ENCODE measurements around the gene NUDT21. TPM values are rescaled to one million over a fixed set of nuclear protein-coding genes. Genes with fewer than 3 reads are reported as not detected.
"Not testable (repeated sequence)": the region's sequence is repeated elsewhere in the genome, so short reads cannot be mapped to it uniquely, and the experiment has no call there.

The NUDT21 gene
- polyA plus RNA-seq, 1 of the 3 experiments (the other 2 are of a cell fraction) = 42.2 TPM

GRCh38 chr16:56399047-56399446, 52.1 kb downstream of the NUDT21 start:
- H3K27me3 ChIP-seq (ENCODE audit: insufficient read depth) = no peaks in the 10 kb centered on the region
- no peaks in the 10 kb centered on the region for H4K20me1 ChIP-seq (ENCODE audit: insufficient read depth)
- peaks cover 37 to 51% of the 10 kb centered on the region in 2 experiments for H3K36me3 ChIP-seq (replicated peaks in 1 of 2; ENCODE audit: control insufficient read depth in 1 of 2, insufficient read depth in 2 of 2, low read length in 1 of 2)
- no peaks in the 10 kb centered on the region for H3K4me1 ChIP-seq (ENCODE audit: control insufficient read depth in 1 of 2, insufficient read depth in 2 of 2, low read depth in 1 of 2, low read length in 1 of 2)
- no peak overlapping the region for H3K4me3 ChIP-seq (ENCODE audit: low read depth in 2 of 2, low read length in 1 of 2)
- H3K9me3 ChIP-seq = no peaks in the 10 kb centered on the region
- POLR2A ChIA-PET = no interaction called here
- no peak overlapping the region for H3K4me2 ChIP-seq
- no peak for DNase-seq
- H3K79me2 ChIP-seq (ENCODE audit: insufficient read depth) = peaks cover 11% of the 10 kb centered on the region
- TF ChIP-seq NRF1 (IDR thresholded peaks at IDR 0.05; ENCODE audit: low read depth, low read length) (no peak), TEAD4 (IDR thresholded peaks at IDR 0.05; ENCODE audit: borderline replicate concordance, insufficient read depth) (no peak), MAX (IDR thresholded peaks at IDR 0.05; ENCODE audit: low read depth) (no peak), FOSL2 (IDR thresholded peaks at IDR 0.05; ENCODE audit: borderline replicate concordance, low read depth) (no peak), MXI1 (IDR thresholded peaks at IDR 0.05; ENCODE audit: low read depth, low read length) (no peak), SMC3 (IDR thresholded peaks at IDR 0.05; ENCODE audit: low read depth, low read length) (no peak), ELF1 (IDR thresholded peaks at IDR 0.05) (no peak), CTCF (IDR thresholded peaks at IDR 0.05) (no peak), CHD2 (IDR thresholded peaks at IDR 0.05; ENCODE audit: low read length, partially characterized antibody) (no peak), EP300 (IDR thresholded peaks at IDR 0.05; ENCODE audit: borderline replicate concordance in 1 of 2, low read depth in 1 of 2, low read length in 1 of 2) (no peak), TAF1 (IDR thresholded peaks at IDR 0.05; ENCODE audit: borderline replicate concordance, low read depth, low read length) (no peak), EZH2phosphoT487 (IDR thresholded peaks at IDR 0.05; ENCODE audit: borderline replicate concordance, low read depth) (no peak), FOXJ3 (CRISPR knock-in tag; IDR thresholded peaks at IDR 0.05) (no peak), REST (IDR thresholded peaks at IDR 0.05; ENCODE audit: low read depth, low read length) (no peak), SIN3A (IDR thresholded peaks at IDR 0.05; ENCODE audit: borderline replicate concordance, low read depth, low read length) (no peak), RXRA (IDR thresholded peaks at IDR 0.05; ENCODE audit: borderline replicate concordance, low read depth) (no peak), MEF2A (IDR thresholded peaks at IDR 0.05; ENCODE audit: borderline replicate concordance, low read depth) (no peak)
- H3K27ac ChIP-seq (ENCODE audit: low read depth in 2 of 2, low read length in 1 of 2) = no peak overlapping the region
- H2AFZ ChIP-seq (ENCODE audit: low read depth) = no peak overlapping the region
- peaks cover 3% of the 10 kb centered on the region for H3F3A ChIP-seq (replicated peaks; ENCODE audit: insufficient read depth)
- no peaks in the 10 kb centered on the region for H3K9me2 ChIP-seq
- no peak overlapping the region for H3K9ac ChIP-seq
- WGBS (ENCODE audit: low lambda C conversion rate) = 90% methylated on average over 2 of the region's 2 CpGs
- CTCF ChIA-PET = interaction anchor here (1.1 kb wide), 1 partner anchor 190 kb away, joined by 3 read pairs; no protein-coding TSS in a partner anchor

GRCh38 chr16:56396724-56397123, 54.4 kb downstream of the NUDT21 start:
- WGBS (ENCODE audit: low lambda C conversion rate) = 68% methylated on average over 3 of the region's 3 CpGs
- POLR2A ChIA-PET; DNase-seq; H3K9me3 ChIP-seq; H3K9ac ChIP-seq; H3K4me2 ChIP-seq; CTCF ChIA-PET; H3K4me1 ChIP-seq (ENCODE audit: control insufficient read depth in 1 of 2, insufficient read depth in 2 of 2, low read depth in 1 of 2, low read length in 1 of 2); H3K4me3 ChIP-seq (ENCODE audit: low read depth in 2 of 2, low read length in 1 of 2); H2AFZ ChIP-seq (ENCODE audit: low read depth); H3K27ac ChIP-seq (ENCODE audit: low read depth in 2 of 2, low read length in 1 of 2); H3K9me2 ChIP-seq; H4K20me1 ChIP-seq (ENCODE audit: insufficient read depth); H3F3A ChIP-seq (replicated peaks; ENCODE audit: insufficient read depth); H3K27me3 ChIP-seq (ENCODE audit: insufficient read depth): not testable (repeated sequence)
- Histone ChIP-seq H3K79me2 (ENCODE audit: insufficient read depth) (peaks cover 19% of the 10 kb centered on the region), H3K36me3 (replicated peaks in 1 of 2; ENCODE audit: control insufficient read depth in 1 of 2, insufficient read depth in 2 of 2, low read length in 1 of 2) (peaks cover 21 to 32% of the 10 kb centered on the region in 2 experiments)
